Stimulated activated CD4-positive, alpha-beta T cell treated with anti-CD3 and anti-CD28 coated beads, Interleukin-4, amount 100 ng/mL, for 48 hours (primary cell): ENCODE measurements around the gene PKNOX2.

Experiments used
- DNase-seq, 2 donors: peaks; one replicate each; pipeline ENCODE4 v3.0.0-alpha.2; 2020; ENCODE audit warnings: low read depth in 2 of 2

The PKNOX2 gene

DNA sequence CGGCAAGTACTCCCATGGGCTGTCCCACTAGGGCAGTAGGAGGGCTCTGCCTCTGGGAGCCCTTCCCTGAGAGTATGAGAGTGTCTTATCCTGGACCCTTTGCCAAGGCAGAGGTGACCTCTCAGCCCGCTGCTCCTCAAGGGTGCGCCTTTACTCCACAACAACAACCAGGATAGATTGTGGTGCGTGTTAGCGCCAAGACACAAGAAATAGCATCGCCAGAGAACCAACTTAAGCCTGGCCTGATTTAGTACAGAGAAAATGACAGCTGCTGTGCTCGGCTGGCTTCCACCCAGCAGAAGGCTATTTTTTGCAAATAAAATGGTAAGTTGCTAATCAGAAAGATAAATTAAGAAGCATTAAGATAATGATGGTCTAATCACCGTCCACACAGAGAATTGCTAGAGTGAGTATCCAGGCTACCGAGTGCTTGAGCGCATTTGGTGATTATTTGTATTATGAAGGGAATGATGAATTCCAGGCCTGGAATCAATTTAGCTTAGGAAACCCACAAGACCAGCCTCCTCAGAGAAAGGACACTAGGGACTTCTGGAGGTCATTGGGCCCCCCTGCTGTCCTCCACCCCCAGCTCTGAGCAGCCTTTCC is 119.8 kb downstream of the PKNOX2 start:
- DNase-seq, result no peak

DNA sequence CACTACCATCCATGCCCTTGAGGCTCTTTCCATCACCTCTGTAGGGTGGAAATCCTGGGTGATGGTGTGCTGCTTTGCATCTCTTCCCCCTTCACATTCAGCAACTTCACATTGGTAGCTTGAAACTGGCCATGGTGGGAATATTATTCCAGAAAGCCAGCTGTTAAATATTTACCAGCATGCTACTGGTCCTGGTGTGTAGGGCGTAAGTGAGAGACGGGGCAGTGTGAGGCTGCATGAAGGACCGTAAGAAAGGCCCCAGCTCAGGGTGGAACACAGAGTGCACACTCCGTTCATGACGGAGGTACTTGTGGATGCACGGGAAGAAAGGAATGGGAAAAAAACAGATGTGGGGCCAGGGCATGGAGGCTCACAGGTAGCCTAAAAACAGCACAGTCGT is 121.3 kb downstream of the PKNOX2 start:
- DNase-seq, result no peak

DNA sequence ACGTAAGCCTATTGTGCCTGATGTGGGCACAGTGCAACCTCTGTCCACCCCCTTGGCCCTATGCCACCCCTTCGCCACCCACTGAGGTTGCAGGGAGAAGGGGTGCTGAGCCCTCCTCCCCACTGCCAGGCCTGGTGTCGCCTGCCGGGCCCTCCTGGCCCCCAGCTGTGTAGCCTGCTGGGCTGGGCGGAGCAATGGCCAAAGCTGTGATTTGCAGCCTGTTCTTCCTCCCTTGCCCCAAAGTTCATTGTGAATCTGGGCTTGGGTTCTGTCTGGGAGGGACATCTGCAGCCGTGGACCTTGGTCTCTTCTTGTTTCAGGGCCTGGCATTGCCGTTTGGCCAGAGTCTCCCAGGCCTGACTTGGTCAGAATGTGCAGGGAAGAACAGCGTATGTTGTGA is 121.9 kb downstream of the PKNOX2 start:
- no peak for DNase-seq

DNA sequence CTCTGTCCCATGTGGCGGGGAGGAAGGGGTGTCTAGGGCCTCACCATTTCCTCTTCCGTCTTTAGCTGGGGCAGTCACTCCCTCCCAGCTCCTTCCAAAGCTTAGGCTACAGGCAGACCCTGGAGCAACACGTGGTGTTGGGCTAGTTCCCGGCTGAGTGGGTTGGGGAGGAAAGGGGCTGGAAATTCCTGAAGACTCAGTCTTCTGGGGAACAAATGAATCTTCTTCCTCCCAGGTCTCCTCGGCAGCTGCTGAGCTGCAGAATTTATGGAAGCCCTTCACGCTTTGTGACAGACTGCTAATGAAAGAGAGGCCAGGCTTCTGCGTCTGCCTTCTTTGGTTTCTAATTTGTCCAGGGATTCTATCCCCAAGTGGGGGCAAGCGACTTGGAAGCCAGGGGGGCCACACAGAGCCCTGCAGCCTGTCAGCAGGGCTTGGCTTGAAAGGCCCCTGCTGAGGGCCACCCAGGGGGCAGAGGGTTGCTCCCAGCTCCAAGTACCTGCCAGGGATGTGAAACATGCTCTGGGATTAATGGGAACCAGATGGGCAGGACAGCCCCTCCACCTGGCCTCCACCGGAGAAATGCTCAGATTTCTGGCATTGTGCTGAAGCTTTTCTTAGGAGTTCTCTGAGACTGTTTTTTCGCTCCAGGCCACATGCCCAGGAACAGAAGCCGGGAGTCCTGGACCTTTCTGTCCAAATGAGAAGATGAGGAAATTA is 123.1 kb downstream of the PKNOX2 start:
- no peak for DNase-seq

DNA sequence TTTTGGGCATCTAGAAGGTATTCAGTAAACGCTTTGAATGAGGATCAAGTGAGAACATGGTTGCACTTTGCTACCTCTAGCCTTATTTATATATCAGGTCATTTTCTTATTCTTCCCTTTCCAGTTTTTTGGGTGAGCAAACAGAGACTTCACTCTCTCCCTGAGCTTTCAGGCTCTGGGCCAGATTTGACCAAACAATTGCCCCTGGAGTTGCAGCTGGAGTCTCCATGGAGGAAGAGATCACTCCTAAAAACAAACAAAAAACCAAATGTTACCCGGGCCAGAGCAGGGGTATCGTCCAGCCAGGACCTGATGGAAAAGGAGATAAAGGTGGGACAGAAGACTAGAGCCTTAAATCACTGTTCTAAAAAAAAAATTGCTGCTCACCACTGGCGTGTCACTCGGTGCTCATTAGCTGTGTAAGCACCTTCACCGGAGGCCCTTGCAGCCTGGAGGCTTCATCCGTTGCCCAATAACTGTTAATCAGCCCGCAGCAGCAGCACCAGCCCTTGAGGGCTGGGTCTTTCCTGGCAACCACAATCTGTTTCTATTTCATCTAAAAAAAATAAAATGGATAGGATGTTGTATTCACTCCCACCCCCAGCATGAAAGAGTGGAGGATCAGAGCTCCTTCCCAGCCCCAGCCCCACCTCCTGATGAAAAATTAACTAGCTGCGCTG is 125.0 kb downstream of the PKNOX2 start:
- no peak for DNase-seq

DNA sequence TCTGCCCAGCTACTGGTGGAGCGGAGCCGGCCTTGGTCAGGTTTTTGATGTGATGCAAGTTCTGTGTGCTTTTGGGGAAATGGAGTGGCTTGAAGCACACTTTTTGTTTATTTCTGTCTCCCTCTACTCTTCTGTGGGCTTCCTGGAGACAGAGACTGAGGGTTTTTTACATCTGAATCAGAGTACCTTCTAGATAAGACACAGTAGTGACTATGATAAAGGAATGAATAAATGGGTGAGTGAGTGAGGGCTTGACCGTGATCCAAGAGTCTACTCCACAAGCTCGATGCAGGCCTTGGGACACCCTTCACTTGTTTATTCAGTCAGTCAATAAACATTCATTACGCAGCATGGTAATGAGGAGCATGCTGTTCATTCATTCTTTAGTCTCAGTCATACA is 125.7 kb downstream of the PKNOX2 start:
- DNase-seq, result no peak

DNA sequence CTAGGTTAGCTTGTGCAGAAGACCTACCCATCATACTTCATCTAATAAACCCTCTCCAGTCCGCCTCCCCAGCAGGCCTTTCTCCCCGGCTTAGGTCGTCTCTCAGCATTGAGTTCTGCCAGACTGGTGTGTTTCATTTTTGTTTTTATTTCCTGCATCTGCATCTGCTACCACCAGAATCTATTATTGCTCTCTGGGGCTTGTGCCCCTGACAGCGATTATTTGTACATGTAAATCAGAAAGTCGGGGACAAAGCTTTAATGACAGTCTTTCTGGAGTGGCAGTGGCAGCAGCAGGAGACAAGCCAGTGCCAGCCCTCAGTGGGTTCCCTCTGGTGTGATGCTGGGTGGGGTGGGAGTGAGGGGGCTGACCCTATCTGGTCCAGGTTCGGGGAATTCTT is 127.5 kb downstream of the PKNOX2 start:
- DNase-seq, result no peak

DNA sequence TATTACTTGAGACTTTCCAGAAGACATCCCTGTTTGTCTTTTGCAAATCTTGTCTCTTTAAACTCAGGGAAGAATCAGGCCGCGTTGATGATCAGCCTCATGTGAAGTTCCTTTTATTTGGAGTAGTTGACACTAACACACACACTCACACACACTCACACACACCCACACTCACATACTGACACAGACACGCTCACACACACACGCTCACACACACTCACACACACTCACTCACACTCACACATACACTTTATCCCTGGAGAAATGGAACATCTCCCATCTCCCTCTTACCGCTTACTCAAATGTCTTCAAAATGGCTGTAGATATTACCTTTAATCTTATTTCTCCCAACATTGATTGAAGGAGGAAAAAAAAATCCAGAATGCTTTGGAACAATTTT is 129.0 kb downstream of the PKNOX2 start:
- DNase-seq, result no peak

DNA sequence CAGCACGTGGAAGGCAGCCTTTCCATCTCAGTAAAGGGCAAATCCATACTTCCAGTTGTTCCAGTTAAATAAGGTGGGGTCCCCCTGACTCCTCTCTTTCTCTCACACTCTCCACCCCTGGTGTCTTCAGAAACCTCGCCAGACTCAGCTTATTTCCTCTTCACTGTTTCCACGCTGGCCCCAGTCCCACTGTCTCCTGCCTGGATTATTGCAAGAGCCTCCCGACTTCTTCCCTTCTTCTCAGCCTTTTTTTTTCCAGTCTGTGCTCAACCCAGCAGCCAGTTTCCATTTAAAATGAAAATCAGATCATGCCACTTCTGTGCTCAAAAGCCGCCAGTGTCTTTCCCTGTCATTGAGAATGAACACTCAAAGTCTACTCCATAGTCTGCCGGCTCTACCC is 131.4 kb downstream of the PKNOX2 start:
- DNase-seq, result no peak

DNA sequence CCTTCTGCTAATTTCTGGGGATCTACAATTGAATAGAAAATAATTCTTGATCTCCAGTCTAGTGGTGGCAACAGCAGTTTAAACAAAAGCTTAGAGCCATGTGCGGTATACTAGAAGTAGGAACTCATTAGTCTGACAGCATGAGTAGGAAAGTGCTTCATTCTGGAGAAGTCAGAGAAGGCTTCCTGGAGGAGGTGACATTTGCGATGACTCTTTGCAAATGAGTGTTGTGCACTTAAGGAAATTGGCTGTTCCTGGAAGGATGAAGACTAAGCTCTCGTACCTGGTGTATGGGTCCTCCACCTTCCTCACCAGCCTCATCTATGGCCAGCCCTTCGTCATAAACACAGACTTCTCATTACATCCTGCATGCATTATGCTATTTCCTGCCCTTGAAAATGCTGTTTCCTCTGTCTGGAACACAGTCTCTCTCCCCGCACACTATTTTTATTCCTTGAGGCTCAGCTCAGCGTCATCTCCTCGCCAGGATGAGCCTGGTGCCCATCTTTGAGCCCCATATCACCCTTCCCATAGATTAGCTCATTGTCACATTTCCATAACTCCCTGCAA is 132.9 kb downstream of the PKNOX2 start:
- DNase-seq, result no peak

DNA sequence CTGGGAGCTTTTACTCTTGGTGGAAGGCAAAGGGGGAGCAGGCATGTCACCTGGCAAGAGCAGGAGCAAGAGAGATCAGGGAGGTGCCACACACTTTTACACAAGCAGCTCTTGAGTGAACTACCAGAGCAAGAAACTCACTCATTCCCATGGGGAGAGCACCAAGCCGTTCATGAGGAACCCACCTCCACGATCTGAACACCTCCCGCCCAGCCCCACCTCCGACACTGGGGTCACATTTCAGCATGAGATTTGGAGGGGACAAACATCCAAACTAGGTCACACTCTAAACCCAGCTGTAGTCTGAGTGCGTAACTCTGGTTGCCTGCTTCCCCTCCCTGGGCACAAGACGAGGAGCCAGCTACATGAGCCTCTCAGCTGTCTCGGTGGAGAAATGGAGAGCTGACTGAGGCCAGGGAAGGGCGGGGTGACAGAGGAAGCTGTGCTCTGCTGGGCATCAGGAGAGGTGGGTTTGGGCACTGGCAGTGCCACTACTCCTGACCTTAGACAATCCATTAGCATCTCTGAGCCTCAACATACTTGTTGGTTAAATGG is 134.6 kb downstream of the PKNOX2 start:
- no peak for DNase-seq

DNA sequence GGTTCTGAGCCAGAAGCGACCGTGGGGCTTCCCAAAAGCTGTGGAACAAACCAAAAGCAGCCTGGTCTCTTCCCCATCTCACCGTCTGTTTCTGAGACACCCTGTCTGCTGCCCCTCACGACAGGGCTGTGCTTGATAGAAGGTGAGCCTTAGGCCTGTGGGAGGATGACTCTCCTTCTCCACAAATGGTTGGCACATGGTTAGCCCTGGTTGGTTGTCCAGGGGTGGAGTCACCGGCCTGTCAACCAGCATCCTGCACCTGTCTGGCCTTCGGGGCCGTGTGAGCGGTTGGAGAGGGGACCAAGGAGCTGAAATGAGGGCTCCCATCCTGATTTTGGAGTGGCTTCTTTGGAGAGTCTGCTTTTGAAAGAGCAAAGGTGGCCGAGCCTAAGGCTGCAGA is 135.3 kb downstream of the PKNOX2 start:
- no peak for DNase-seq

DNA sequence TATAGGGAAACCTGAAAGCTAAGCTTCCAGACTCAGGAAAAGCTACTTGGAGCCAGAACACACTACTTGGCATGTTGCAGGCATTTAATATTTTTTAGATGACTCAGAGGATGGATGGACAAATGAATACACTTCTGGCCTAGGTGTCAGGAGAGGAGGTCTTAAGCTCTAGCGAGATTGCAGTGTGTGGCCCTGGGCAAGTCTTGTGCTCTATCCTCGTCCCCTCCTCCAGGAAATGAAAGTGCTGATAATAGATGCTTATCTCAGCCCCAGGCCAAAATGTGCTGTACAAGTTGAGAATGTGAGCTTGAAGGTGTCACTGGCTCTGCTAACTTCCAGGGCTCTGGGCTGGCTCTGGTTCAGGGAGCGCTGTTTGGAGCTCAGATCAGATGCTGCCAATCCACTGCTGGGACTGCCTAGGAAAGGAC is 136.3 kb downstream of the PKNOX2 start:
- DNase-seq, result no peak

DNA sequence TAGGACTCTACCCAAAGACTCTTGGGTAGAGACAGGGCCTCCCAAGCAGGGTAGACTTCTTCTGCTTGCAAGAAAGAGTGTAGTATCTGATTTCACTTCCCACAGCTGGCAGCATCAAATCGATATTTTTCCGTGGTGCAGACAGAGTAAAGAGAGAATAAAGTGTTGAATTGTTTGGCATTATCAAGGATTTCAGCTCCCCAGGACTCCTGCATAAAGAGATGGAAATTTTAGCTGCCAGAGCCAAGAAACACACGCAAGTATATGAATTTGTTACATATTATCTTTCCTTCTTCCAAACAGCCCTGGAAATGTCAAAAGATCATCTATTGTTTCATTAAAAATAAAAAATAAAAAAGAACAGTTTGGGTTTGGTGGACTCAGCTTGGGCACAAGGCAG is 136.8 kb downstream of the PKNOX2 start:
- DNase-seq, result no peak

DNA sequence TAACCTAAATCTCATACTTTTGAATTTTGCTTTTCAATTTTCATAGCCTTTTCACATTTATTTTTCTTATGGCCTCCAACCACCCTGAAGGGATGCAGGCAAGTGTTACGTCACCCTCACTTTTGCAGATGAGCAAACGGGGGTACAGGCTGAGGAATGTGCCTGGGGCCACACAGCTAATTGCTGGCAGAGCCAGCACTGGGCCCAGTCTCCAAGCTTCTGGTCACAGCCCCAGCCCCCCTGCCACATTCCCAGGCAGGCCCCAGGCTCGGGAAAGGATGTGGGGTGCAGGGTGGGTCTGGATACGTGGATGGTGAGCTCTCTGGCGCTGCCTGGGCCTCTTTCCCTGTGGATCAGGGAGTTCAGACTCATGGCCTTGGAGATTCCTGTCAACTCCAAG is 138.6 kb downstream of the PKNOX2 start:
- no peak for DNase-seq

DNA sequence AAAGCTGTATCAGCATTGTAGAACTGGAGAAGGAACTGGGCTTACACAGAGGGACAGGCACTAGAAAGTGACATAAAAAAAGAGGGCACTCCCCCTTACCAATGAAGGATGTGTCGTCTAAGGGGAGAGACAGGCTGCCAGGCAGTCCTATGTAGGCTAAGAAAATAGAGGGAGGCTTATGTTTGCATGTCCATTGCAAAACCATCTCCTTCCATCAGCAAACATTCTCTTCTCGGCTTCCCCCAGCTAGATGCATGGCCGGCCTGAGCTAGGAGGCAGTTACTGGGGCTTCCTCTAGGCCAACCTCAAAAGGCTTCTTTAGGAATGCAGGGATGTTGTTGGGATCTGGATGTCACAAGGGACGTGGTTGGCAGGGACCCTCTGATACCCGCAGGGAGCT is 139.1 kb downstream of the PKNOX2 start:
- no peak for DNase-seq

DNA sequence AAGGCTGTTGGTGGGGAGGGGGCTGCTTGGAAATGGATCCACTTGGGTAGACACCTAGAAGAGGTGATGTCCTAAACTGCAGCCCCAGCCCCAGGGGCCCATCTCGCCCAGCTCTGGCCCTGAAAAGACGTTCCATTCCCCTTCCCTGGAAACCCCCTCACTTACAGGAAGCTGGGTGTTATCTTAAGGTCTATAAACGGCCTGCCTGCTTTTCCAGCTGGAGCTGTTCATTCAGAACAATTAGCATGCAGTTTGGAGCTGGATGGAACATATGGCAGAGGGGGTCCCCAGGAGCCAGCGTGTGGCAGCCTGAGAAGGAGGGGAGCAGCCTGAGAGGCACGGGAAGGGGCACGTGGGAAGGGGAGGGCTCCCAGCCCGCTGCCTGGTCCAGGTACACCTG is 139.6 kb downstream of the PKNOX2 start:
- no peak for DNase-seq

DNA sequence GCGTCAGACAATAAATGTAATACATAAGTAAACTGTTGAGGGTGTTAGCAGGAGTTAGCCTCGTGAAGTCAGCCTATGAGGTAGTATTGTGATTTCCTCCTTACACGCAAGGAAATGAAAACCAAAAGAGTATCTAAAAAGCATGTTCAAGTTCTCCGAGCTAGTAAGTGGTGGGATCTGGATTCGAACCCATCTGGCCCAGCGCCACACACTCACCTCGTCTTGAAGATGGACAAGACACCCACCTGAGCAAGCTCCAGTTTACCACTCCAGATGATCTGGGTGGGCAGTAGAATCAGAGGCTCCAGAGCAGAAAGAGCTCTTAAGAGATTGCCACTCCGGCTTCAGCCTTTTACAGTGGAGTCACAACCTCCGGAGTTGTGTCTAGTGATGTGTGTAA is 140.3 kb downstream of the PKNOX2 start:
- no peak for DNase-seq

DNA sequence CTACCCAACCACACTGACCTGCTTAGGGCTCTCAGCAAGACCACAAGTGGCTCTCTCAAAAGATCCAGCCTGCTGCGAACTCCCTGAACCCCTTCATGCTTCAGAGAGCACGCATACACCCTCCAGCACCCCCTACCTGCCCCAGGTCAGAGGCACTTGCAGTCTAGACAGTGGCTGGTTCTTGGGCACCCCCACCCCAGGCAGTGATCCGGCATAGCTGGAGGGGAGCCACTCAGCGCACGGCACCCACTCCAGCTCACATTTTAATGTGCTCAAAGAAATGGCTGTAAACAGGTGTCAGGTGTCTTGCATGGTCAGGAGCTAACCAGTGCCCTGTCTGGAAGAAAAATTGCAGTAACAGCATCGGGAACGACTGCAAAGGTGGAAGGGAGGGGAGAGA is 140.8 kb downstream of the PKNOX2 start:
- no peak for DNase-seq

DNA sequence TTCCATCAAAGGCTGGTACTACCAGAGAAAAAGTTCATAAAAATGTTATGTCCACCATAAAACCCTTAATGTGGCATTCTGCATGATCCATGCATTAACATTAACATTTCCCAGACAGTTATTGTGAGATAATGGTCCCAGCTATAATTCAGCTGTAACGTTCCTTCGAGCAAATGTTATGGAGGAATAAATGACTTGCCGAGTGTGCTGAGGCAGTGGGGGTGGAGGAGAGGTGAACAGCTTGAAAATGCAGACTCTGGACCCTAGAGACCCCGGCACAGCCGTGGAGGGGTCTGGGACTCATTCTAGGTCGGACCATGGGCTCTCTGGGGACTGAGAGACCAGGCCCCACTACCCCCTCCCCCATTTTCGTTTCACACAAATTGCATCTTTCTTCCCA is 141.9 kb downstream of the PKNOX2 start:
- no peak for DNase-seq

DNA sequence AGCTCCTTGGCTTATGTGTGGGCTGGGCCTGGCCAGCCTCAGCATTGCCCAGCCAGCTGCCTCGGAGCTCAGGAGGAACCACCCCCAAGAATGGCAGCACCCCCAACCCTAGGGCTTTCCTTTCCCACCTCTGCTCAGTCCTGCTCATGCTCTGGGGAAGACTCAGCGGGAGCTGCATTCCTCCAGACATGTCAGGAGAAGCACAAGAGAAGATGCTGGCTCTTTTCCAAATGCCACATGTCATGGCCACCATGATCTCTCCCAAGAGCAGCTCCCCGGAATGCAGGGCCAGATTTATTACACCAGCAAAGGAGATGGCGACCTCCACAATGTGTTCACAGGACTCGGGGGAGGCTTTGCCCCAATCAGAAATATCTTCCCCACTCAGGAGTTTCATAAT is 143.7 kb downstream of the PKNOX2 start:
- DNase-seq, result no peak

DNA sequence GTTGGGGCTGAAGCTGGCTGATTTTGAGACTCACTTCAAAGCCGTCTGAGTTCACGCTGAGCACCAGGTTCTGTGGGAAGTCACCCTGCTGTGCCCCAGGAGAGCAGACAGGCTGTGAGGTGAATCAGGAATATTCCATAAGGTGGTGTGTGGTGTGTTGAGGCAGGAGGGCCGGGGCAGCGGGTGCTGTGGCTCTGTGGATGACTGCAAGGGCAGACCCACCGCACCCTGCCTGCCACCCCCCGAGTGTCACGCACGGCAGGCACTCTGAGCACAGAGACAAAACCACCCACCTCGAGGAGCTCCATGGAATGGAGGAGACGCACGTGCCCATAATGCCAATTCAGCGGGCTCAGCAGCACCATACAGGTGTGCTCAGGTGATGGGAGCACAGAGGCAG is 147.8 kb downstream of the PKNOX2 start:
- no peak for DNase-seq

DNA sequence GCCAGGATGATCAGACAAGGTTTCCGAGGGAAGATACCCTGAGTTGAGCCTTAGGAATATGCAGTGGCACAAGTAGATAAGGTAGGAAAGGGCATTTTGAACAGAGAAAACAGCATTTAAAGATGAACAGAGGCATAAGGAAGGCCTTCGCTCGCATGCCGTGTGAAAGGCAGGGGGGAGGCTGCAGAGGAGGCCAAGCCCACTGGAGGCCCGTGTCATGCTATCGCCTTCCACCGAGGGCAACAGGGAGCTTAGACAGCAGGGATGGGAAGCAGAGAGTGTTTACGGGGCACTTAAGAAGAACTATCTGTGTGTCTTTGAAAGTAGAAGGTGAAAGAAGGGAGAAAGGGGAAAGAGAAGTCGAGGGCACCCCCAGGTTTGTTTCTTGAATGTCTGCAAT is 148.3 kb downstream of the PKNOX2 start:
- no peak for DNase-seq
